HEK293 (cell line): Measurements from ENCODE around the gene GAPDHS.

Experiments
- CTCF ChIA-PET: fragments of 350-600 bp; formaldehyde crosslinking; extraction: SDS; loops from one replicate; lab custom pipeline; 2021; ENCODE audit warnings: antibody characterized with exemption; lab: Yijun Ruan, JAX
- POLR2A ChIA-PET: fragments of 300-600 bp; formaldehyde crosslinking; extraction: SDS; loops from one replicate; lab custom pipeline; 2020; ENCODE audit warnings: antibody characterized with exemption, inconsistent platforms; lab: Yijun Ruan, JAX
- H3K27ac ChIP-seq: fragments of 200-500 bp; sonication (Bioruptor generic); 2 replicates; pipeline ENCODE4 v1.5.1; 2014; ENCODE audit warnings: low read depth, low read length, control low read depth, inconsistent platforms; ENCODE audit errors: extremely low read depth
- H3K36me3 ChIP-seq, 2 experiments: fragments of 200-500 bp in 1 of 2; sonication (Bioruptor generic) in 1 of 2; 1 replicate in 1 of 2; 2 replicates in 1 of 2; pipeline ENCODE4 v1.5.1; 2014 to 2017; ENCODE audit warnings: inconsistent platforms in 2 of 2, low read length in 2 of 2; ENCODE audit not compliant: control insufficient read depth in 2 of 2, insufficient read depth in 1 of 2
- H3K4me1 ChIP-seq: fragments of 200-500 bp; sonication (Bioruptor generic); 2 replicates; pipeline ENCODE4 v1.5.1; 2014; ENCODE audit warnings: mild to moderate bottlenecking, low read length, inconsistent platforms; ENCODE audit not compliant: control insufficient read depth, insufficient read depth
- H3K4me3 ChIP-seq: 2 replicates; pipeline ENCODE4 v1.5.1; 2011; ENCODE audit warnings: low read depth, mild to moderate bottlenecking, control low read depth, low read length, moderate library complexity
- H3K9me3 ChIP-seq: fragments of 200-500 bp; sonication (Bioruptor generic); 2 replicates; pipeline ENCODE4 v1.5.1; 2014; ENCODE audit warnings: low read depth, low read length, inconsistent platforms; ENCODE audit not compliant: control insufficient read depth, insufficient read depth
- KLF7 ChIP-seq: fragments of 450-650 bp; formaldehyde crosslinking; IDR thresholded peaks from 2 replicates; pipeline ENCODE4 v1.5.1; 2016; ENCODE audit warnings: missing biosample characterization, missing genetic modification characterization, borderline replicate concordance
- ZFP37 ChIP-seq: fragments of 450-650 bp; formaldehyde crosslinking; IDR thresholded peaks from 2 replicates; pipeline ENCODE4 v1.5.1; 2016; ENCODE audit warnings: missing biosample characterization, missing genetic modification characterization
- ZNF155 ChIP-seq: fragments of 450-650 bp; formaldehyde crosslinking; IDR thresholded peaks from 2 replicates; pipeline ENCODE4 v1.5.1; 2016; ENCODE audit warnings: missing biosample characterization, missing genetic modification characterization
- ZNF223 ChIP-seq: fragments of 450-650 bp; formaldehyde crosslinking; IDR thresholded peaks from 2 replicates; pipeline ENCODE4 v1.5.1; 2016; ENCODE audit warnings: missing biosample characterization, missing genetic modification characterization
- ZNF311 ChIP-seq: fragments of 450-650 bp; formaldehyde crosslinking; IDR thresholded peaks from 2 replicates; pipeline ENCODE4 v1.5.1; 2017; ENCODE audit warnings: missing biosample characterization, missing genetic modification characterization, borderline replicate concordance
- ZNF350 ChIP-seq: fragments of 450-650 bp; formaldehyde crosslinking; IDR thresholded peaks from 2 replicates; pipeline ENCODE4 v1.5.0; 2017; ENCODE audit warnings: missing biosample characterization, mild to moderate bottlenecking, missing genetic modification characterization
- ZNF529 ChIP-seq: fragments of 450-650 bp; formaldehyde crosslinking; IDR thresholded peaks from 2 replicates; pipeline ENCODE4 v1.5.1; 2017; ENCODE audit warnings: missing genetic modification characterization, missing biosample characterization; ENCODE audit not compliant: insufficient replicate concordance
- ZNF571 ChIP-seq: fragments of 450-650 bp; formaldehyde crosslinking; IDR thresholded peaks from 2 replicates; pipeline ENCODE4 v1.5.0; 2017; ENCODE audit warnings: missing biosample characterization, missing genetic modification characterization
- ZNF747 ChIP-seq: fragments of 450-650 bp; formaldehyde crosslinking; IDR thresholded peaks from 2 replicates; pipeline ENCODE4 v1.5.1; 2016; ENCODE audit warnings: missing biosample characterization, missing genetic modification characterization
- ZNF785 ChIP-seq: fragments of 450-650 bp; formaldehyde crosslinking; IDR thresholded peaks from 2 replicates; pipeline ENCODE4 v1.5.1; 2016; ENCODE audit warnings: missing biosample characterization, missing genetic modification characterization
- ZNF830 ChIP-seq: fragments of 450-650 bp; IDR thresholded peaks from 2 replicates; pipeline ENCODE4 v1.5.0; 2018; ENCODE audit warnings: missing biosample characterization, missing genetic modification characterization, low read depth, mild to moderate bottlenecking, moderate library complexity
- TF ChIP-seq, protein P1 (sequence below): fragments of 450-650 bp; formaldehyde crosslinking; IDR thresholded peaks from 2 replicates; pipeline ENCODE4 v1.5.1; 2016; ENCODE audit warnings: missing biosample characterization, missing genetic modification characterization, borderline replicate concordance
- TF ChIP-seq, protein P2 (sequence below): fragments of 450-650 bp; formaldehyde crosslinking; IDR thresholded peaks from 2 replicates; pipeline ENCODE4 v1.5.1; 2016; ENCODE audit warnings: missing biosample characterization, missing genetic modification characterization
- TF ChIP-seq, protein P3 (sequence below): fragments of 450-650 bp; formaldehyde crosslinking; IDR thresholded peaks from 2 replicates; pipeline ENCODE4 v1.5.1; 2016; ENCODE audit warnings: missing biosample characterization, missing genetic modification characterization
- TF ChIP-seq, protein P4 (sequence below): fragments of 450-650 bp; formaldehyde crosslinking; IDR thresholded peaks from 2 replicates; pipeline ENCODE4 v1.5.1; 2016; ENCODE audit warnings: missing biosample characterization, missing genetic modification characterization
- TF ChIP-seq, protein P5 (sequence below): fragments of 450-650 bp; formaldehyde crosslinking; IDR thresholded peaks from 2 replicates; pipeline ENCODE4 v1.5.1; 2017; ENCODE audit warnings: missing biosample characterization, missing genetic modification characterization
- TF ChIP-seq, protein P6 (sequence below): fragments of 450-650 bp; formaldehyde crosslinking; IDR thresholded peaks from 2 replicates; pipeline ENCODE4 v1.5.1; 2016; ENCODE audit warnings: missing biosample characterization, missing genetic modification characterization, low read depth
- TF ChIP-seq, protein P7 (sequence below): fragments of 450-650 bp; formaldehyde crosslinking; IDR thresholded peaks from 2 replicates; pipeline ENCODE4 v1.5.1; 2016; ENCODE audit warnings: missing biosample characterization, missing genetic modification characterization
- TF ChIP-seq, protein P8 (sequence below): fragments of 450-650 bp; formaldehyde crosslinking; IDR thresholded peaks from 2 replicates; pipeline ENCODE4 v1.5.1; 2016; ENCODE audit warnings: missing biosample characterization, missing genetic modification characterization

Gene GAPDHS

DNA sequence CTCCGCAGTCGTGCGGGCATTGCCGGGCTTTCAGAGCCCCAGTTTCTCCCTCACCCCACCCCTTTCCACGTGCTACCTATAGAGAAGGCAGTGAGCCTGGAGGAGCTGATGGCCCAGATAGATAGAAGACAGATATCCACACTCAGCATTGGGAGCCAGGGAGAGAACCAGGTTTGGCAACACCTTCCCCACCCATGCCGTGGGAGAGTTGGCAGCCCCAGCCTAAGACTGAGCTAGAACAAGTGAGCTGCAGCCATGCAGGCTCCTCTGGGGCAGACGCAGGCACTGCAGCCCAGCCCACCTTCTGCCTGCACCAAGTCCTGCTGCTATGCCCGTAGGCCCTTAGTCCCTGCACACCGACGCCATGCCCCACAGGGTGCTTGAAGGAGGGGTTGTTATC, 32.6 kb upstream of the GAPDHS start:
- no peak overlapping the region for H3K27ac ChIP-seq
- no peak overlapping the region for H3K4me3 ChIP-seq
- H3K4me1 ChIP-seq: peaks cover 3% of the 10 kb centered on the region; the same call in 1 of the 2 replicates
- TF ChIP-seq ZNF785 (tag by site-specific recombination) (no peak), ZNF830 (tag by site-specific recombination) (no peak), ZNF529 (tag by site-specific recombination) (no peak), ZNF747 (tag by site-specific recombination) (no peak), ZNF223 (no peak), ZNF571 (tag by site-specific recombination) (no peak), ZNF155 (no peak), ZNF350 (no peak), ZNF311 (tag by site-specific recombination) (no peak), KLF7 (tag by site-specific recombination) (no peak), ZFP37 (tag by site-specific recombination) (no peak)
- TF ChIP-seq, protein P1, sequence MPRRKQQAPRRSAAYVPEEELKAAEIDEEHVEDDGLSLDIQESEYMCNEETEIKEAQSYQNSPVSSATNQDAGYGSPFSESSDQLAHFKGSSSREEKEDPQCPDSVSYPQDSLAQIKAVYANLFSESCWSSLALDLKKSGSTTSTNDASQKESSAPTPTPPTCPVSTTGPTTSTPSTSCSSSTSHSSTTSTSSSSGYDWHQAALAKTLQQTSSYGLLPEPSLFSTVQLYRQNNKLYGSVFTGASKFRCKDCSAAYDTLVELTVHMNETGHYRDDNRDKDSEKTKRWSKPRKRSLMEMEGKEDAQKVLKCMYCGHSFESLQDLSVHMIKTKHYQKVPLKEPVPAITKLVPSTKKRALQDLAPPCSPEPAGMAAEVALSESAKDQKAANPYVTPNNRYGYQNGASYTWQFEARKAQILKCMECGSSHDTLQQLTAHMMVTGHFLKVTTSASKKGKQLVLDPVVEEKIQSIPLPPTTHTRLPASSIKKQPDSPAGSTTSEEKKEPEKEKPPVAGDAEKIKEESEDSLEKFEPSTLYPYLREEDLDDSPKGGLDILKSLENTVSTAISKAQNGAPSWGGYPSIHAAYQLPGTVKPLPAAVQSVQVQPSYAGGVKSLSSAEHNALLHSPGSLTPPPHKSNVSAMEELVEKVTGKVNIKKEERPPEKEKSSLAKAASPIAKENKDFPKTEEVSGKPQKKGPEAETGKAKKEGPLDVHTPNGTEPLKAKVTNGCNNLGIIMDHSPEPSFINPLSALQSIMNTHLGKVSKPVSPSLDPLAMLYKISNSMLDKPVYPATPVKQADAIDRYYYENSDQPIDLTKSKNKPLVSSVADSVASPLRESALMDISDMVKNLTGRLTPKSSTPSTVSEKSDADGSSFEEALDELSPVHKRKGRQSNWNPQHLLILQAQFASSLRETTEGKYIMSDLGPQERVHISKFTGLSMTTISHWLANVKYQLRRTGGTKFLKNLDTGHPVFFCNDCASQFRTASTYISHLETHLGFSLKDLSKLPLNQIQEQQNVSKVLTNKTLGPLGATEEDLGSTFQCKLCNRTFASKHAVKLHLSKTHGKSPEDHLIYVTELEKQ (tag by site-specific recombination): no peak
- TF ChIP-seq, protein P2, sequence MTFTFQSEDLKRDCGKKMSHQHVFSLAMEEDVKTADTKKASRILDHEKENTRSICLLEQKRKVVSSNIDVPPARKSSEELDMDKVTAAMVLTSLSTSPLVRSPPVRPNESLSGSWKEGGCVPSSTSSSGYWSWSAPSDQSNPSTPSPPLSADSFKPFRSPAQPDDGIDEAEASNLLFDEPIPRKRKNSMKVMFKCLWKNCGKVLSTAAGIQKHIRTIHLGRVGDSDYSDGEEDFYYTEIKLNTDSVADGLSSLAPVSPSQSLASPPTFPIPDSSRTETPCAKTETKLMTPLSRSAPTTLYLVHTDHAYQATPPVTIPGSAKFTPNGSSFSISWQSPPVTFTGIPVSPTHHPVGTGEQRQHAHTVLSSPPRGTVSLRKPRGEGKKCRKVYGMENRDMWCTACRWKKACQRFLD (tag by site-specific recombination): no peak
- TF ChIP-seq, protein P3, sequence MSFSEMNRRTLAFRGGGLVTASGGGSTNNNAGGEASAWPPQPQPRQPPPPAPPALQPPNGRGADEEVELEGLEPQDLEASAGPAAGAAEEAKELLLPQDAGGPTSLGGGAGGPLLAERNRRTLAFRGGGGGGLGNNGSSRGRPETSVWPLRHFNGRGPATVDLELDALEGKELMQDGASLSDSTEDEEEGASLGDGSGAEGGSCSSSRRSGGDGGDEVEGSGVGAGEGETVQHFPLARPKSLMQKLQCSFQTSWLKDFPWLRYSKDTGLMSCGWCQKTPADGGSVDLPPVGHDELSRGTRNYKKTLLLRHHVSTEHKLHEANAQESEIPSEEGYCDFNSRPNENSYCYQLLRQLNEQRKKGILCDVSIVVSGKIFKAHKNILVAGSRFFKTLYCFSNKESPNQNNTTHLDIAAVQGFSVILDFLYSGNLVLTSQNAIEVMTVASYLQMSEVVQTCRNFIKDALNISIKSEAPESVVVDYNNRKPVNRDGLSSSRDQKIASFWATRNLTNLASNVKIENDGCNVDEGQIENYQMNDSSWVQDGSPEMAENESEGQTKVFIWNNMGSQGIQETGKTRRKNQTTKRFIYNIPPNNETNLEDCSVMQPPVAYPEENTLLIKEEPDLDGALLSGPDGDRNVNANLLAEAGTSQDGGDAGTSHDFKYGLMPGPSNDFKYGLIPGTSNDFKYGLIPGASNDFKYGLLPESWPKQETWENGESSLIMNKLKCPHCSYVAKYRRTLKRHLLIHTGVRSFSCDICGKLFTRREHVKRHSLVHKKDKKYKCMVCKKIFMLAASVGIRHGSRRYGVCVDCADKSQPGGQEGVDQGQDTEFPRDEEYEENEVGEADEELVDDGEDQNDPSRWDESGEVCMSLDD: no peak
- TF ChIP-seq, protein P4, sequence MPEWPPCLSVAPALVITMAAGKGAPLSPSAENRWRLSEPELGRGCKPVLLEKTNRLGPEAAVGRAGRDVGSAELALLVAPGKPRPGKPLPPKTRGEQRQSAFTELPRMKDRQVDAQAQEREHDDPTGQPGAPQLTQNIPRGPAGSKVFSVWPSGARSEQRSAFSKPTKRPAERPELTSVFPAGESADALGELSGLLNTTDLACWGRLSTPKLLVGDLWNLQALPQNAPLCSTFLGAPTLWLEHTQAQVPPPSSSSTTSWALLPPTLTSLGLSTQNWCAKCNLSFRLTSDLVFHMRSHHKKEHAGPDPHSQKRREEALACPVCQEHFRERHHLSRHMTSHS (tag by site-specific recombination): no peak
- TF ChIP-seq, protein P5, sequence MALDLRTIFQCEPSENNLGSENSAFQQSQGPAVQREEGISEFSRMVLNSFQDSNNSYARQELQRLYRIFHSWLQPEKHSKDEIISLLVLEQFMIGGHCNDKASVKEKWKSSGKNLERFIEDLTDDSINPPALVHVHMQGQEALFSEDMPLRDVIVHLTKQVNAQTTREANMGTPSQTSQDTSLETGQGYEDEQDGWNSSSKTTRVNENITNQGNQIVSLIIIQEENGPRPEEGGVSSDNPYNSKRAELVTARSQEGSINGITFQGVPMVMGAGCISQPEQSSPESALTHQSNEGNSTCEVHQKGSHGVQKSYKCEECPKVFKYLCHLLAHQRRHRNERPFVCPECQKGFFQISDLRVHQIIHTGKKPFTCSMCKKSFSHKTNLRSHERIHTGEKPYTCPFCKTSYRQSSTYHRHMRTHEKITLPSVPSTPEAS (tag by site-specific recombination): no peak
- TF ChIP-seq, protein P6, sequence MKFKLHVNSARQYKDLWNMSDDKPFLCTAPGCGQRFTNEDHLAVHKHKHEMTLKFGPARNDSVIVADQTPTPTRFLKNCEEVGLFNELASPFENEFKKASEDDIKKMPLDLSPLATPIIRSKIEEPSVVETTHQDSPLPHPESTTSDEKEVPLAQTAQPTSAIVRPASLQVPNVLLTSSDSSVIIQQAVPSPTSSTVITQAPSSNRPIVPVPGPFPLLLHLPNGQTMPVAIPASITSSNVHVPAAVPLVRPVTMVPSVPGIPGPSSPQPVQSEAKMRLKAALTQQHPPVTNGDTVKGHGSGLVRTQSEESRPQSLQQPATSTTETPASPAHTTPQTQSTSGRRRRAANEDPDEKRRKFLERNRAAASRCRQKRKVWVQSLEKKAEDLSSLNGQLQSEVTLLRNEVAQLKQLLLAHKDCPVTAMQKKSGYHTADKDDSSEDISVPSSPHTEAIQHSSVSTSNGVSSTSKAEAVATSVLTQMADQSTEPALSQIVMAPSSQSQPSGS (tag by site-specific recombination): no peak
- TF ChIP-seq, protein P7, sequence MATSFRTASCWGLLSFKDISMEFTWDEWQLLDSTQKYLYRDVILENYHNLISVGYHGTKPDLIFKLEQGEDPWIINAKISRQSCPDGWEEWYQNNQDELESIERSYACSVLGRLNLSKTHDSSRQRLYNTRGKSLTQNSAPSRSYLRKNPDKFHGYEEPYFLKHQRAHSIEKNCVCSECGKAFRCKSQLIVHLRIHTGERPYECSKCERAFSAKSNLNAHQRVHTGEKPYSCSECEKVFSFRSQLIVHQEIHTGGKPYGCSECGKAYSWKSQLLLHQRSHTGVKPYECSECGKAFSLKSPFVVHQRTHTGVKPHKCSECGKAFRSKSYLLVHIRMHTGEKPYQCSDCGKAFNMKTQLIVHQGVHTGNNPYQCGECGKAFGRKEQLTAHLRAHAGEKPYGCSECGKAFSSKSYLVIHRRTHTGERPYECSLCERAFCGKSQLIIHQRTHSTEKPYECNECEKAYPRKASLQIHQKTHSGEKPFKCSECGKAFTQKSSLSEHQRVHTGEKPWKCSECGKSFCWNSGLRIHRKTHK (tag by site-specific recombination): no peak
- TF ChIP-seq, protein P8, sequence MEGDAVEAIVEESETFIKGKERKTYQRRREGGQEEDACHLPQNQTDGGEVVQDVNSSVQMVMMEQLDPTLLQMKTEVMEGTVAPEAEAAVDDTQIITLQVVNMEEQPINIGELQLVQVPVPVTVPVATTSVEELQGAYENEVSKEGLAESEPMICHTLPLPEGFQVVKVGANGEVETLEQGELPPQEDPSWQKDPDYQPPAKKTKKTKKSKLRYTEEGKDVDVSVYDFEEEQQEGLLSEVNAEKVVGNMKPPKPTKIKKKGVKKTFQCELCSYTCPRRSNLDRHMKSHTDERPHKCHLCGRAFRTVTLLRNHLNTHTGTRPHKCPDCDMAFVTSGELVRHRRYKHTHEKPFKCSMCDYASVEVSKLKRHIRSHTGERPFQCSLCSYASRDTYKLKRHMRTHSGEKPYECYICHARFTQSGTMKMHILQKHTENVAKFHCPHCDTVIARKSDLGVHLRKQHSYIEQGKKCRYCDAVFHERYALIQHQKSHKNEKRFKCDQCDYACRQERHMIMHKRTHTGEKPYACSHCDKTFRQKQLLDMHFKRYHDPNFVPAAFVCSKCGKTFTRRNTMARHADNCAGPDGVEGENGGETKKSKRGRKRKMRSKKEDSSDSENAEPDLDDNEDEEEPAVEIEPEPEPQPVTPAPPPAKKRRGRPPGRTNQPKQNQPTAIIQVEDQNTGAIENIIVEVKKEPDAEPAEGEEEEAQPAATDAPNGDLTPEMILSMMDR: no peak
- peaks cover 9 to 49% of the 10 kb centered on the region in 2 experiments for H3K36me3 ChIP-seq
- POLR2A ChIA-PET: interaction anchor here (1.1 kb wide), 1 partner anchor 8 kb away, joined by 3 read pairs; no protein-coding TSS in a partner anchor
- no peaks in the 10 kb centered on the region for H3K9me3 ChIP-seq
- CTCF ChIA-PET: interaction anchor here (0.7 to 1.7 kb wide), 4 partner anchors 8 to 148 kb away, joined by 3 to 9 read pairs (median 6); no protein-coding TSS in a partner anchor
